Left cardiac atrium (tissue), 4 donors: ENCODE data around the gene SHB. TPM values are rescaled to one million over a fixed set of nuclear protein-coding genes. Genes with fewer than 3 reads are reported as not detected.

Experiments used
- ATAC-seq, 2 donors: fragments of 200-7000 bp; cut with Tn5 transposase; one replicate each; pipeline ENCODE4 v1.9.1; 2020; ENCODE audit warnings: mild to moderate bottlenecking in 2 of 2, moderate library complexity in 2 of 2
- DNase-seq: peaks from one replicate; pipeline ENCODE4 v3.0.0-alpha.2; 2020
- intact Hi-C, 2 donors: fragments of 100-400 bp; cut with DNase I; formaldehyde crosslinking; loops; one replicate each; pipeline versions ENCODE4 v1.14.1 to v1.15.1; 2022 to 2023
- total RNA-seq, 2 donors: library from RNA; stranded (reverse); fragmentation: NEBNext Ultra II Directional; extraction: Animal tissue kit (Norgen Biotek cat#: 25700); gene quantifications; one replicate each; pipeline ENCODE4 v1.2.1, GENCODE V29; 2021
- donor health status: DM: no; HTN: yes; CAD: no.
- donor health status: DM: no; HTN: yes; CAD: no; lungs with severe emphysema.
- donor health status: DM: yes; HTN: yes; CAD: no.
- donor health status: Dilated cardiomyopathy.

SHB gene
- total RNA-seq, 2 donors from 2014 or later = 20.3 to 34.6 TPM

DNA sequence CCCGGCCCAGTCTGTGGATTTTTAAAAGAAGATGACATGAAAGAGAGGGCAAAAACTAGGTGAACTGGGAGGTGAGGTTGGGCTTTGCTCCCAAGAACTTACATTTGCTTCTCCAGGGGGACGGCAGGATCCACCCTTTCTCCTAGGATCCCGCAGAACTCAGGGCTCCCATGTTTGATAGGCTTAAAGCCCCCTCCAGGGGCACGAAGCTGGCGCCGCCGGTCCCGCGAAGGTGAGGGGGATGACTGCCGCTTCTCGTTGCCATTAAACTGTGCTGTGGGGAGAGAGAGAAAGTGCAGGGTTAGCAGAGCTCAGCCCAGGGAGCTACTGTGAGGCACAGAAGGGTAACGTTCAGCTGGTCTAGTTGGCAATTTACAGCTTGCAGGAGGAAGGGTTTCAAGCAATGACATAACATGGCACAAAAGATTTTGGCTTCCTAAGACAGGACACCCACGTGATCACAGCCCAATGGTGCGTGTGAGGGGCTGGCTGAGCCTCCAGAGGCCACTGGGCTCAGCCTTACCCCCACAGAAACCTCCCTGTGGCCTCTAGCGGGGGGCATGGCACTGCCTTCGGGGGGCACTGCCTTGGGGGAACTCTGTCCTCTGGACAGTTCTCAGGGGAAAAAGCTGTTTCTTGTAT lies 113.1 kb downstream of the SHB start:
- intact Hi-C loops = no loop called here
- DNase-seq (peak; percentile 13), ATAC-seq (no peak)

DNA sequence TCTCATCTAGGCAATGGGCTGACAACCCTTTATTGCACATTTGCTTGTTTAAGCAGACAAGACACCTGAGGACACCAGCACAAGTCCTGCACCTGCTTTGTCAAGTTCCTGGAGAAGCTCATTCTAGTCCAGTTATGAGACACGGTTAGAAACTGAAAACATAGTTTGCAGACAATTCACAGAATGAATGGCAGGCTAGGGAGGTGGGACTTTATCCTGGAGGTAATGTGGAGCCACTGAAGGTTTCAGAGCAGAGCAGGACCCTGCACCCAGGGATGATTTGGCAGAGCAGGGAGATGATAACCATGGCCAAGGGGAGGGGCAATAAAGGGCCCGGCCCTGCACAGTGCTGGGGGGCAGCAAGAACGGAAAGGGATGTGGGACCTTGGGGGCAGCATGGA lies 114.4 kb downstream of the SHB start:
- no peak for ATAC-seq
- no peak for DNase-seq
- intact Hi-C loops = no loop called here

DNA sequence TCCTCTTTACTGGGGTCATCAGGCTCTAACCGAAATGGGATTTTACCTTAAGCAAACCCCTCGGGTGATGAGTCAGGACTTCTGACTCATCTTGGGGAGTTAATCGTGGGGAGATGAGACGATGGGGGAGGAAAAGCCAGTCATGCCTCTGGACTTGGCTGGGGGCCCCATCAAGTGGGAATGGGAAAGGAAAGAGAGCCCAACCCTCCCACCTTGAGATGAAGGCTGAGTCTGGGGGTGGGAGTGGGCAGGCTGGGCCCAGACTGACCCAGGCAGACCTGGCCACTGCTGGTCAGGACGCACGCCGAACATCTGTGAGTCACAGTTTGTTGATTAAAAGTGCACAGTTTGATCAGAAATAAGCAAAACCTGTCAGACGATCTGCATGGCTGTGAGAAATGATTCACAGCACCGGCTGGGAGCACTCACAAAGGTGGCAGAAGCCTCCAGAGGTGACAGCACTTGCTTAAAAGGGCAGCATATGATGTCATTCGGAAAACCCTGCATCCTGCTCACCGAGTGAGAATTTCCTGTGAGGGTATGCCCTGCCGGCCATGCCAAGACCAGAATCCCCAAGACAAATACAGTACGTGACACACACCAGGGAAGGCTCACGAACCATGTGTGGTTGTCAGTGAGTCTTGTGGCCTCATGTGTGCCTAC lies 115.1 kb downstream of the SHB start:
- DNase-seq = peak; percentile 65
- intact Hi-C loops = no loop called here
- ATAC-seq = peak; percentile 24 to 78

DNA sequence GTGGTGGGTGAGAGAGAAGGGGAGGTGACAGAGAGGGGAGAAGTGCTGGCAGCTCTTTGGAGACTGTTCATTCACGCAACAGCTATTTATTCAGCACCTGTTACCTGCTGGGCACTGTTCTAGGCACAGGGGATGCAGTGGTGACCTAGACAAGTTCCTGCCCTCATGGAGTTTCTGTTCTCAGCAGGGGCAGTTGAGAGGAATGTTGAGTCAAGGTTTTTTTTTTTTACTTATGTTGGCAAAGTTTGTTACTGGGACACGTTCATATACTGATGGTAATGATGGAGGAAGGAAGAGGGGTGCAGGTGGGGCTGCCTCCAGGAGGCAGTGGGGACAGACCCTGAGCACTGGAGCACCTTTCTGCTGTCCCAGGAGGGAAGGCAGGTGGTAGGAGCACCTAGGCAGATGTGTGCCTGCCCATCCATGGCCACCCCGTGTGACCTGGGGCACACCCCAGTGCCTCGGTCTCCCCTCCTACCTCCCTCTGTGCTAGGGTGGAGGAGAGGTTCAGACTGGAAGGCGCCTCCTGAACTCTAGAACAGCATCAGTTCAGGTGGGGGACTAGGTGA lies 115.7 kb downstream of the SHB start:
- DNase-seq (no peak), ATAC-seq (no peak)
- intact Hi-C loops = no loop called here

DNA sequence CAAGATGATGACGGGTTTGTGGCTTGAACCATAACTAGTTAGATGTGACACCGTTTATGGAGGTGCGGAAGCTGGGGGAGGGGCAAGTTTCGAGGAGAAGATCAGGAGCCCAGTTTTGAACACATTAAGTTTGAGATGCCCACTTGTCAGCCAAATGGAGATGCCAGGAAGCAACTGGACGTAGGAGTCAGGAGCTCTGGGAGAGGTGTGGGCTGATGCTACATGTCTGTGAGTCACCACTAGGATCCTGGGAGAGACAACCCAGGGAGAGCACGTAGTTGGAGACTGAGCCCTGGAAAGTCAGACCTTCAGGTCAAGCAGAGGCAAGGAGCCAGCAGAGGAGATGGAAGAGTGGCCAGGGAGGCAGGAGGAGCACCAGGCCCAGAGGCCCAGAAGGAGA lies 116.3 kb downstream of the SHB start:
- intact Hi-C loops = no loop called here
- no peak for DNase-seq
- ATAC-seq = peak in 1 of 2 donors; percentile 81

DNA sequence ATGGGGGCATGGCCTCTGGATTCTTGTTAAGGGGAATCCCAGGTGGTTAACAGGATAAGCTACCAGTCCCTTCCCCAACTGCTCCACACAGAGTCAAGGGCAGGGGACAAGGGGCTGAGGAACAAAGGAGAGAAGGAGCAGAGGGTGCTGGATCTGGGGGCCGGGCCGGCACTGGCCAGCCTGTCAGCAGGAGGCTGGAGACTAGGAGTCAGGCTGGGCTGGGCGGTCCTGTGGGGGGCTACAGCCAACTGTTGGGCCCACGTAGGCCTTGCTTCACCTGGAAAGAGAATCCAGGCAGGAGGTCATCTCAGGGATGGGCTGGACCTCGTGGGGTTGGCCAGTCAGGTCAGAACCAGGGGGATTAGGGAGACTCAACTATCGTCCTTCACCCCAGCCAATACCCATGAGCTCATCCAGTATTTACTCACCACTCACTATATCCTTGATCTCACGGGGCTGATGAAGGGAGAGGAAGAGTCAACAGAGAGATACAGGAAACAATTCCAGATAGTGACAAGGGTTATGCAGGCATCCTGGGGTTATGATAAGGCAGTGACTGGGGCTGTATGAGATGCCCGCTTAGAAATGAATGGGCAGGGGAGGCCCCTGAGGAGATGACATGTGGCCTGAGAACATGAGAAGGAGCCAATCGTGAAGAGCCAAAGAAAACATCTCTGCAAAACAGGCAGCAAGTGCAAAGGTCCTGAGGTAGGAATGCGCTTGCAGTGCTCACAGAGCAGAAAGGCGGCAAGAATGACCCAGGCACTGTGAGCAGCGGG lies 117.2 kb downstream of the SHB start:
- intact Hi-C loops = no loop called here
- DNase-seq (no peak), ATAC-seq (no peak)

DNA sequence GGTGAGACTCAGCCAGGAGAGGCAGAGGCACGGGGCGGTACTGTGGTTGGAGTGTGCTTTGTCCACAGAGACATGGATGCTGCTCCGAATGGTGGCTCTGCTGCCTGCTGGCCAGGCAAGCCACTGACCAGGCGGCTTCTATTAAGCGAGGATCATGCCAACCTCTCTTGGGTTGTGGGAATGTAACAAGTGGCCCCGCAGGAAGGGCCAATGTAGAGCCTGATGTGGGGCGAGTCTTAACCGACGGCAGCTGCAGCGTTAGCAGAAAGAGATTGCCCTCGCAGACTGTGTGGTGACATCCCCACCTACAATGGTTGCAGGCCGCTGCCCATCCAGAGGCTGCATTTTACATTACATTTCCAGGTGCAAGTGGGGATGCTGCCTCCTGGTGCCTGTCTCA lies 118.5 kb downstream of the SHB start:
- ATAC-seq = no peak
- no peak for DNase-seq
- intact Hi-C loops = no loop called here

DNA sequence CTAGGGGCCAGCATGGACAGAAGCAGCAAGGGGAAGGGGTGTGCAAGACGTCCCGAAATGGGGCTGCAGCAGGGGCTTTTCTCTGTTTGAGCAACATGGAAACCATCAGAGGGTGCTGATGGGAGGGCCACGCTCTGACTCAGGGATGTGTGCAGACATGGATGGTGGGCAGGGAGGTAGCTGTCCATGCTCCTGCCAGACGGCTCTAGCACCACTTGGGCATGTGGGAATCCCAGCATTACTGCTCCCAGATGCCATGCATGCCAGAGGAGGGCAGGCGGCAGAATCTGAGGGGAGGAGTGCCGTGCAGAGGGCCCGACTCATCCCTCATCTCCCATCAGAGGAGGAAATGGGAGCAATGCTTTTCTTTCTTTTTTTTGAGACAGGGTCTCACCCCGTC lies 119.5 kb downstream of the SHB start:
- DNase-seq (no peak), ATAC-seq (peak; percentile 26 to 46)
- intact Hi-C loops = no loop called here

DNA sequence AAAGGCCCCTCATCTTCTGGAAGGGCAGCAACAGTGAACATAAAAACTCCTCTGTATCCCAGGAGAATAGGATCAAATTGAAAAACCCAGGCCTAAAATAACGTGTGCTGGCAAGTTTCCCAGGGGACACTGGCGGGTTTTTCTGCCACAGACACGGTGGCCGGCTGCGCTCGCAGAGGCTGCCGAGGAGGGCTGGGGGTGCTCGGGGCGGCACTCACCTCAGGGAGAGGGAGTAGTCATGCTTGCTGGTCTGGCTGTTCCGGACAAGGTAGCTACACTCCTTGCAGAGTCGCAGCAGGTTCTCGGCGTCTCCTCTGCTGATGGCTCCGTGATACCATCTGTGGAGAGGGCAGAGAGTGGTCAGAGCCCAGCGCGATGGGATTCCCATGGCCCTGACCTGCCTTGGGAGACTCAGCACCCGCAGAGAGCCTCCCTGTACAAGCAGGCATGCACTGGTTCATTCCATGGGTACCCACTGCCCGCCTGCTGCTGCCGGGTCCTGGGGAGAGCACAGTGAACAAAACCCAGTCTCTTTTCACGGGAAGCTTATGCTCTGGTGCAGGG lies 120.5 kb downstream of the SHB start:
- ATAC-seq (no peak), DNase-seq (no peak)
- intact Hi-C loops = no loop called here

DNA sequence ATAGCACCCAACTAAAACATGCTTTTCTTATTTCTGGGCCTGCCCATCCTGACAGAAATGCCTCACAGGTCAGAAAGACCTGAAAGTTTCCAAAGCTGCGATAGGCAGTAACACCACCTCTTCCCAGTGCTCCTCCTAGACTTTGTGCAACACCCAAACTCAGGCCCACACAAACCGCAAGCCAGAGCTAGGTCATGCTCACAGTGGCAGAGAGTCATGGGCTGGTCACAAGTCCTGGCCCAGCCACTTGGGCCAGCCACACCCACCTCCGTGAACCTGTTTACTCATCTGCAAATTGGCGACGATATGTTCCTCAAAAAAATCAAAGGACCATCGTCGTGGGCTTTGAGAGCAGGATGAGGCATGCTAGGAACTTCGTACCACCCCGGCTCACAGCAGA lies 121.0 kb downstream of the SHB start:
- intact Hi-C loops = no loop called here
- DNase-seq (no peak), ATAC-seq (no peak)

DNA sequence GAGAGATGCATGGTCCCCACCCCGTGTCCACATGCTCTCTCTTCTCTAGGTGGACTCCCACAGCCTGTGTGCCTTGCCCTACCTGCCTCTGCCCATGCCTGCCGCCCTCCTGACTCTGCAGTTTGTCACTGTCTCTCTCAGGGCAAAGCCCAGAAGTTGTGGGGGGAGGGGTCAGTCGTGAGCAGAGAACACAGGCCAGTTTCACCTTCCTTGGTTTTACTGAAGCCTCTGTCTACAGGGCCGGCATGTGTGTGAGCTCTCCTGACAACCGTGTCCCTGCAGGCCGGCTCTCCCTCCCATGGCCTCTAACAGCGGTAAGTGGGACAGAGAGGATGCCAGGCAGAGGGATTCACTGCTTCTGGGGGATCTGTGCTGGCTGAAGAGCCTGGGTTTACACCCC lies 121.6 kb downstream of the SHB start:
- ATAC-seq (no peak), DNase-seq (no peak)
- intact Hi-C loops = no loop called here

DNA sequence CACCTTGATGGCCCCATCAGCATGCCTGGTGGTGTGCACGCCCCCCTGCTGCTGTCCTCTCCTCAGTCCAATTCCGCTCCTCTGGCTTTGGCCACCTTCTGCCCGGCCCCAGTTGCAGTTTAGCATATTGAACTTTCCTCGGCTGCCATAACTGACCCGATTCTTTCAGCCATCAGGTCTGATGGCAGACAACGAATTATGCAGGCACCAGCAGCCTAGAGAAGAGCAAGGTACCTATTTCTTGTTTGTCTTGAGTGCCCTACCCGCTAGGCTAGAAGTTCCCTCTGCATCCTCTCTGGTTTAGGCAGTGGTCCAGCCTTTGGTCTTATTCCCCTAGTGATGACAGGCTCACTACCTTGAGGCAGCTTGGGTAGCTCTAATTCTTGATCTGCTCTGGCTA lies 122.1 kb downstream of the SHB start:
- ATAC-seq (no peak), DNase-seq (no peak)
- intact Hi-C loops = no loop called here

DNA sequence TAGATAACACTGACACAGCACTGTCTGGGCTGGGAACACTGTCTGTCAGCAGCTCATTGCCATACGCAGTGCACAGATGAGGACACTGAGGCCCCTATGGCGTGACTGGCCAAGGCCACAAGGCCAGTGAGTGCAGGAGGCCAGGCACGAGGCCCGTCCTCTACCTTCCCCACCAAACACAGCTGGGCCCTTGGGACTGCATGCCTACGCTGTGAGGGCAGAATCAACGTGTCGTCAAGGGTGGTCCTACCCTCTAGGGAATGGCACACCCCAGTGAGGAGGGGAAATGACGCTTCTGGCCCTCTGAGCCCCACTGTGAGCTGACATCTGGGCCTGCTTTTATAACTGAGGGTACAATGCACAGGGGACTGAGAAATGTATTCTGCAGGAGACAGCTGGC lies 123.0 kb downstream of the SHB start:
- ATAC-seq = no peak
- intact Hi-C loops = no loop called here
- no peak for DNase-seq

DNA sequence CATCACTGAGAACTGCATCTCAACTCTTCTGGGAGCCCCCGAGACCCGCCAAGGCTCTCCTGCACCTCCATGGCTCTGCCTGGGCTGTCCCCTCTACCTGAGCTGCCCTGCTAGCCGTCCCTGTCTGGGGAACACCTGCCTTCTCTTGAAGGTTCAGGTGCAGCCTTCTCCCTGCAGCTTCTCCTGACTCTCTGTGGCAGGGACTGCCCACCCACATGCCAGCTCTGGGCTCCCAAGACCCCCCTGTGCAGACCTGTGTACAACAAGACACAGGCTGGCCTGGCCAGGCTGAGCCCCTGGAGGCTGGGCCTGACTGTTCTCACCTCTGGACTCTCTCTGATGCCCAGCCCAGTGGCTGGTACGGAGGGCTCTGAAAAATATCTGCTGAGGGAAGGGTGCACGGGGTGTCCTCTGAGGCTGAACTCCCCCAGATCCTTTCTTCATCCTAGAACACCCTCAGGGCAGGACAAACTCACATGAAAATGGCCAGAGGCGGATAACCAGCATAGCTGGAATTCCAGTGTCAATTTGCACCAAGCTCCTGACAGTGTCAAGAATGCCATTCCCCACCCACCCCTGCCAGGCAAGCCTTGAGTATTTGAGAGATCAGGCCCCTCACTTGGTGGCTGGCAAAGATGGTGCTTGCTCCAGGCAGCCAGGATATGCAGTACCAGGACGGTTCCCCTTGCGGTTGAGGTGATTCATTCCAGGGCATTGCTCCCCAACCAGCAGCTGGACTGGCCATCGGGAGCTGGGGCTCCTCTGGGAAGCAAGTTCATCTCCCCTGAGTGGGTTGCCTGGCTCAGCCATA lies 124.2 kb downstream of the SHB start:
- intact Hi-C loops = loop anchor here in 1 of 2 donors (5.0 kb wide), 1 partner anchor 37 kb away; no protein-coding TSS in a partner anchor
- DNase-seq = no peak
- peak; percentile 8 to 63 for ATAC-seq

DNA sequence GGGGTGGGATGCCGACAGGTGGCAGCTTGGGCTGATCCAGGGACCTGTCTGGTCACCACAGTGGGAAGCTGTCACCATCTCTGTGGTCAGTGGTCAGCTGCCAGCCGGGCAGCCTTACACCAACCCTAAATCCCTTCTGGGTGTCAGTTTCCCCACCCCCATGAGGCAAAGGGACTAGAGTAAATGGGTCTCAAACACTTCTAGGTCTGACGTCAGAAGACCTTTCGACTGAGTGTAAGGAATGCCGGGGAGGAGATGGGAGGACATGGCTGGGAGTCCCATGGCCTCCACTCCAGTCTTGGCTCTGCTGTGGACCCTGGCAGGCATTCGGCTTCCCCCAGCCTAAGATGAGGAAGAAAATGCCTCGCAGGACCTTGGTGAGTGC lies 124.8 kb downstream of the SHB start:
- intact Hi-C loops = loop anchor here in 1 of 2 donors (5.0 kb wide), 1 partner anchor 38 kb away; no protein-coding TSS in a partner anchor
- DNase-seq (no peak), ATAC-seq (peak; percentile 15 to 23)

DNA sequence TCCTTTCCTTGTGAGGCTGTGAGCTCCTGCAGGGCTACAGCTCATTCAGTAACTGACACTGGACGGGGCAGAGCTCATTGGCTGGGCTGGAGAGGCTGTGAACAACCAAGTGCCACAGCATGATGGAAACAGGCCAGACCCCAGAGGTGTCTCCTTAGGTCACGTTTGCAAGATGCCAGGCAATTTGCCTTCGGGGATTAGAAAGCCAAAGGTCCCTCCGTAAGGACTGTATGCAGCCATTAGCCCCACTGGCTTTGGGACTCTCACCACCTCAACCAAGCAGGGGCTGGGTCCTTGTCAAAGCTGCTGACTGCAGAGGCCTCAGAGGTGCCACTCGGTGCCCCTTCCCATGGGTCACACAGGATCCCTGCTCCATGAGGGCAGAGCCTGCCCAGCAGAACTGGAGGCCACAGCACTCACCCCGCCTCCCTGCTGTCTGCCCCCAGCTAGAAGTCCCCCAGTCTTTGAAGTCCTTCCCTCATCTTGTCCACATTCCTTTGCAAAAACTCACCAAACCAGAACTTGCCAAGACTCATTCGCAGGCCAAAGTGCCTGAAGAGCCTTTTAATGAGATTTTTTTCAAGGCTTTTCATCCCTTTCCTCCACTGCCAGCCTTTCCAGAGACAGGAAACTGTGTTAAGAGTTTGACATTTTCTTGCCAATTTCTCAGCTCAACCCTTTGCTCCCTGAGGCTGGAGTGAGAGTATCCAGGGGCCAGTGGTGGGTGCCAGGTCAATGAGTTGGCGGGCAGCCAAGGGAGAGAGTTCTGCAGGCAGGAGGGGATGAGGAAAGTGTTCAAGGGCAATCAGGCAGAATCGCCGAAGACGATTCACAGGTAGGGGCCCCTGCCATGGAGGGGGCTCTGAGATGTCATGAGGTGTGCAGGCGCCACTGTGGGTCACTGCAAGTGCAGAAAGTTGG lies 125.4 kb downstream of the SHB start:
- intact Hi-C loops = loop anchor here in 1 of 2 donors (5.0 kb wide), 1 partner anchor 39 kb away; no protein-coding TSS in a partner anchor
- peak; percentile 55 for DNase-seq
- ATAC-seq = peak; percentile 34 to 56

DNA sequence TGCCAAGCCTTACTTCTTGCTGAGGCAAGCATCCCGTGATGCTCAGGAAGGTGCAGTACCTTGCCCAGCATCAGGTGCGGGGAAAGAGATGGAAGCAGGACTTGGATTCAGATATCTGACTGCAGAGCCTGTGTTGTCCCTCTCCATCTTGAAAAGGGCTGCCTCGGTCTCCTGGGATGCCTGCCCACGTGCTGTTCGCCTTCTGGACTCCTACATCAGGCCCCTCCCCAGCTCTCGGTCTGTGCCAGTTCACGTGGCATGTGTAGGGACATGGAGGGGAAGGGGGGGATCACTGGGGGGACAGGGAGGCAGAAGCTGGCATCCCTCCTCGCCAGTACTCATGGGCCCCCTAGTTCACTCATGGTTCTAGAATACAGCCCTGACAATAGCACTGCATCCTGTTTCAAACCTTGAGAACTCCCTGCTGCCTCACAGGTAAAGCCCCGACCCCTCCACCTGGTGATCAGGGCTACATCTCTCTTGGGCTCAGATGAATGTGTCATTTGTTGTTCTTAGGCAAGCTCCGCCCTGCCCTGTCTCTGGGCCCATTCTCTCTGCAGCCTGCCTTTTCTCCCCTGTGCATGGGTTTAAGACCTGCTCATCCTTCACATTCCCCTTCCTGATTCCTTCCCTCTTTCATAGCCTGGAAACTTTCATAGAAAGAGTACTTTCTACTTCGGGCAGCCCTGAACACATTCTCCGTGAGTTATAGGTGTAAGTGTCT lies 126.2 kb downstream of the SHB start:
- intact Hi-C loops = loop anchor here in 1 of 2 donors (5.0 kb wide), 1 partner anchor 40 kb away; no protein-coding TSS in a partner anchor
- DNase-seq = no peak

More for the DNA sequence above, 126.2 kb downstream of the SHB start:
- no peak for ATAC-seq
